Measurements from ENCODE around the gene FBXL7. TPM values are rescaled to one million over a fixed set of nuclear protein-coding genes. Genes with fewer than 3 reads are reported as not detected.

Gene FBXL7
- total RNA-seq, 4 donors from 2014 or later: 1.9 to 5.9 (median 3.0) TPM

GRCh38 chr5:15476977-15477376, 23.0 kb upstream of the FBXL7 start:
- H3K9me3 ChIP-seq: no peaks in the 10 kb centered on the region
- H3K4me3 ChIP-seq: no peak overlapping the region
- no peaks in the 10 kb centered on the region for H3K4me1 ChIP-seq
- DNase-seq (ENCODE audit: low spot score in 2 of 2): no peak
- no peaks in the 10 kb centered on the region for H3K36me3 ChIP-seq
- no peaks in the 10 kb centered on the region for H3K27me3 ChIP-seq
- H3K27ac ChIP-seq: no peak overlapping the region
- WGBS: 84% methylated on average over 3 of the region's 3 CpGs
- TF ChIP-seq EP300 (IDR thresholded peaks at IDR 0.05): no peak
- no peak for TF ChIP-seq CTCF (IDR thresholded peaks at IDR 0.05)

GRCh38 chr5:15480436-15480835, 19.5 kb upstream of the FBXL7 start:
- H3K9me3 ChIP-seq: no peaks in the 10 kb centered on the region
- no peaks in the 10 kb centered on the region for H3K4me1 ChIP-seq
- H3K36me3 ChIP-seq: no peaks in the 10 kb centered on the region
- H3K27me3 ChIP-seq: no peaks in the 10 kb centered on the region
- WGBS: 80% methylated on average over 2 of the region's 2 CpGs
- H3K4me3 ChIP-seq: no peak overlapping the region
- TF ChIP-seq POLR2A (IDR thresholded peaks at IDR 0.05) (no peak), POLR2AphosphoS5 (IDR thresholded peaks at IDR 0.05) (no peak), EP300 (IDR thresholded peaks at IDR 0.05) (no peak), CTCF (IDR thresholded peaks at IDR 0.05) (no peak)
- no peak for DNase-seq (ENCODE audit: low spot score in 2 of 2)
- H3K27ac ChIP-seq: no peak overlapping the region

- DNase-seq (ENCODE audit: low spot score in 2 of 2): no peak
- no peak overlapping the region for H3K27ac ChIP-seq
- TF ChIP-seq POLR2AphosphoS5 (IDR thresholded peaks at IDR 0.05) (no peak), POLR2A (IDR thresholded peaks at IDR 0.05) (no peak), CTCF (IDR thresholded peaks at IDR 0.05) (no peak), EP300 (IDR thresholded peaks at IDR 0.05) (no peak)
- no peaks in the 10 kb centered on the region for H3K9me3 ChIP-seq
- 58% methylated on average over 4 of the region's 4 CpGs for WGBS
- no peaks in the 10 kb centered on the region for H3K27me3 ChIP-seq
- H3K36me3 ChIP-seq: no peaks in the 10 kb centered on the region
- no peak overlapping the region for H3K4me3 ChIP-seq
- H3K4me1 ChIP-seq: no peaks in the 10 kb centered on the region
These were observed 16.5 kb upstream of the FBXL7 start for GRCh38 chr5:15483351-15484097.

GRCh38 chr5:15487228-15487627, 12.8 kb upstream of the FBXL7 start:
- H3K27me3 ChIP-seq: no peaks in the 10 kb centered on the region
- H3K4me1 ChIP-seq: no peaks in the 10 kb centered on the region
- no peak overlapping the region for H3K27ac ChIP-seq
- 84% methylated on average over 2 of the region's 2 CpGs for WGBS
- no peaks in the 10 kb centered on the region for H3K36me3 ChIP-seq
- TF ChIP-seq EP300 (IDR thresholded peaks at IDR 0.05): no peak
- no peaks in the 10 kb centered on the region for H3K9me3 ChIP-seq
- DNase-seq (ENCODE audit: low spot score in 2 of 2): no peak
- no peak overlapping the region for H3K4me3 ChIP-seq

GRCh38 chr5:15489571-15490235, 10.3 kb upstream of the FBXL7 start:
- no peak for TF ChIP-seq POLR2A (IDR thresholded peaks at IDR 0.05)
- no peak for TF ChIP-seq CTCF (IDR thresholded peaks at IDR 0.05)
- TF ChIP-seq EP300 (IDR thresholded peaks at IDR 0.05): no peak
- TF ChIP-seq POLR2AphosphoS5 (IDR thresholded peaks at IDR 0.05): no peak
- Histone ChIP-seq H3K27ac (no peak overlapping the region), H3K4me3 (no peak overlapping the region), H3K36me3 (no peaks in the 10 kb centered on the region), H3K27me3 (no peaks in the 10 kb centered on the region), H3K4me1 (no peaks in the 10 kb centered on the region), H3K9me3 (no peaks in the 10 kb centered on the region)
- DNase-seq (ENCODE audit: low spot score in 2 of 2): no peak
- 39% methylated on average over 5 of the region's 5 CpGs for WGBS

Data from suprapubic skin (tissue), 4 donors.